Measurements from ENCODE around the gene LIPC.

DNA sequence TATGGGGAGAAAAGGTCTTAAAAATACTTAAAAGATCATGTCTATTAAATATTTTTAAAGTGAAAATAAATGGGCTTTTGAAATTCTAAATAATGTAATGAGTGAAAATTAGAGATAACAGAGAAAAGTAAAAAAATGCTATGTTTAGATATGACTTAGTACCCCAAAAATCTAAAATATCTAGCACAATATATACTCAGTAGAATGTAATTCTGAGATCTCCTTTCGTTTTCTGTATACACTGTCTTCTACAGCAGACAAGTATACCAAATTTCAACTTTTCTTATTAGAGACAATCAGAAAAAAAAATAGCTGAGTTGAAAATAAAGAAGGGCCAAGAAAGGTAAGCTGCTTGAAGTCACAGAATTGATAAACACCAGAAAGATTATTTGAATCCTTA lies 176.9 kb downstream of the LIPC start:
- TF ChIP-seq POLR2A (IDR thresholded peaks at IDR 0.05): no peak
- TF ChIP-seq, protein P1, sequence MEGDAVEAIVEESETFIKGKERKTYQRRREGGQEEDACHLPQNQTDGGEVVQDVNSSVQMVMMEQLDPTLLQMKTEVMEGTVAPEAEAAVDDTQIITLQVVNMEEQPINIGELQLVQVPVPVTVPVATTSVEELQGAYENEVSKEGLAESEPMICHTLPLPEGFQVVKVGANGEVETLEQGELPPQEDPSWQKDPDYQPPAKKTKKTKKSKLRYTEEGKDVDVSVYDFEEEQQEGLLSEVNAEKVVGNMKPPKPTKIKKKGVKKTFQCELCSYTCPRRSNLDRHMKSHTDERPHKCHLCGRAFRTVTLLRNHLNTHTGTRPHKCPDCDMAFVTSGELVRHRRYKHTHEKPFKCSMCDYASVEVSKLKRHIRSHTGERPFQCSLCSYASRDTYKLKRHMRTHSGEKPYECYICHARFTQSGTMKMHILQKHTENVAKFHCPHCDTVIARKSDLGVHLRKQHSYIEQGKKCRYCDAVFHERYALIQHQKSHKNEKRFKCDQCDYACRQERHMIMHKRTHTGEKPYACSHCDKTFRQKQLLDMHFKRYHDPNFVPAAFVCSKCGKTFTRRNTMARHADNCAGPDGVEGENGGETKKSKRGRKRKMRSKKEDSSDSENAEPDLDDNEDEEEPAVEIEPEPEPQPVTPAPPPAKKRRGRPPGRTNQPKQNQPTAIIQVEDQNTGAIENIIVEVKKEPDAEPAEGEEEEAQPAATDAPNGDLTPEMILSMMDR (IDR thresholded peaks at IDR 0.05): no peak
